ENCODE results near the gene DLGAP1.

The DLGAP1 gene

GRCh38 chr18:3648200-3648599 lies 806.9 kb downstream of the DLGAP1 start:
- no peaks in the 10 kb centered on the region for H3K36me3 ChIP-seq (ENCODE audit: insufficient read depth, low read length)
- H4K20me1 ChIP-seq (ENCODE audit: insufficient read depth, low read length): no peaks in the 10 kb centered on the region
- H3K27me3 ChIP-seq (ENCODE audit: insufficient read depth, low read length): no peaks in the 10 kb centered on the region
- no peak overlapping the region for H3K9ac ChIP-seq (ENCODE audit: low read length)
- H2AFZ ChIP-seq (ENCODE audit: low read length): no peak overlapping the region
- TF ChIP-seq CTCF (IDR thresholded peaks at IDR 0.05; ENCODE audit: low read length) (no peak), EZH2 (IDR thresholded peaks at IDR 0.05; ENCODE audit: borderline replicate concordance, low read length) (no peak)
- H3F3A ChIP-seq (ENCODE audit: insufficient read depth, low read length): no peaks in the 10 kb centered on the region
- no peaks in the 10 kb centered on the region for H3K9me2 ChIP-seq (ENCODE audit: low read depth, low read length)
- H3K4me2 ChIP-seq (ENCODE audit: low read length): no peak overlapping the region
- no peaks in the 10 kb centered on the region for H3K79me2 ChIP-seq (ENCODE audit: insufficient read depth, low read length)
- H3K4me3 ChIP-seq (ENCODE audit: low read depth, low read length, poor library complexity, severe bottlenecking): no peak overlapping the region
- no peak overlapping the region for H3K27ac ChIP-seq (ENCODE audit: low read depth, low read length, poor library complexity, severe bottlenecking)
- peaks cover 14% of the 10 kb centered on the region for H3K4me1 ChIP-seq (ENCODE audit: insufficient read depth, low read length, severe bottlenecking)
- H3K9me3 ChIP-seq (ENCODE audit: low read length): no peaks in the 10 kb centered on the region

GRCh38 chr18:3647636-3648035 lies 807.5 kb downstream of the DLGAP1 start:
- Histone ChIP-seq H3K27me3 (ENCODE audit: insufficient read depth, low read length) (no peaks in the 10 kb centered on the region), H3K4me1 (ENCODE audit: insufficient read depth, low read length, severe bottlenecking) (peaks cover 14% of the 10 kb centered on the region), H3K9me3 (ENCODE audit: low read length) (no peaks in the 10 kb centered on the region), H3K36me3 (ENCODE audit: insufficient read depth, low read length) (no peaks in the 10 kb centered on the region), H3F3A (ENCODE audit: insufficient read depth, low read length) (no peaks in the 10 kb centered on the region), H3K4me2 (ENCODE audit: low read length) (no peak overlapping the region), H3K27ac (ENCODE audit: low read depth, low read length, poor library complexity, severe bottlenecking) (no peak overlapping the region), H3K9ac (ENCODE audit: low read length) (no peak overlapping the region), H4K20me1 (ENCODE audit: insufficient read depth, low read length) (no peaks in the 10 kb centered on the region), H3K9me2 (ENCODE audit: low read depth, low read length) (no peaks in the 10 kb centered on the region), H3K79me2 (ENCODE audit: insufficient read depth, low read length) (no peaks in the 10 kb centered on the region), H3K4me3 (ENCODE audit: low read depth, low read length, poor library complexity, severe bottlenecking) (no peak overlapping the region), H2AFZ (ENCODE audit: low read length) (no peak overlapping the region)
- no peak for TF ChIP-seq CTCF (IDR thresholded peaks at IDR 0.05; ENCODE audit: low read length)

- TF ChIP-seq EZH2 (IDR thresholded peaks at IDR 0.05; ENCODE audit: borderline replicate concordance, low read length) (no peak), CTCF (IDR thresholded peaks at IDR 0.05; ENCODE audit: low read length) (no peak)
- H3K9ac ChIP-seq (ENCODE audit: low read length): no peak overlapping the region
- H3K27ac ChIP-seq (ENCODE audit: low read depth, low read length, poor library complexity, severe bottlenecking): no peak overlapping the region
- H3K9me2 ChIP-seq (ENCODE audit: low read depth, low read length): no peaks in the 10 kb centered on the region
- peaks cover 14% of the 10 kb centered on the region for H3K4me1 ChIP-seq (ENCODE audit: insufficient read depth, low read length, severe bottlenecking)
- H2AFZ ChIP-seq (ENCODE audit: low read length): no peak overlapping the region
- H3K9me3 ChIP-seq (ENCODE audit: low read length): no peaks in the 10 kb centered on the region
- no peak overlapping the region for H3K4me3 ChIP-seq (ENCODE audit: low read depth, low read length, poor library complexity, severe bottlenecking)
- H4K20me1 ChIP-seq (ENCODE audit: insufficient read depth, low read length): no peaks in the 10 kb centered on the region
- no peaks in the 10 kb centered on the region for H3K79me2 ChIP-seq (ENCODE audit: insufficient read depth, low read length)
- H3K27me3 ChIP-seq (ENCODE audit: insufficient read depth, low read length): no peaks in the 10 kb centered on the region
- H3K36me3 ChIP-seq (ENCODE audit: insufficient read depth, low read length): no peaks in the 10 kb centered on the region
- H3K4me2 ChIP-seq (ENCODE audit: low read length): no peak overlapping the region
- no peaks in the 10 kb centered on the region for H3F3A ChIP-seq (ENCODE audit: insufficient read depth, low read length)
Observed at GRCh38 chr18:3645384-3646156, 809.5 kb downstream of the DLGAP1 start.

All from OCI-LY1 (cell line).